GM18505 (cell line): ENCODE measurements around the gene SPECC1L.

ENCODE experiments used
- ATAC-seq: cut with Tn5 transposase; IDR thresholded peaks from one replicate; pipeline ENCODE4 v1.9.1; 2021; ENCODE audit not compliant: unreplicated experiment
- POLR2A ChIP-seq: IDR thresholded peaks from 4 replicates; pipeline ENCODE4 v1.6.1; 2011; ENCODE audit warnings: borderline replicate concordance; ENCODE audit not compliant: insufficient read depth, insufficient read length; ENCODE audit errors: extremely low read depth

The SPECC1L gene

DNA sequence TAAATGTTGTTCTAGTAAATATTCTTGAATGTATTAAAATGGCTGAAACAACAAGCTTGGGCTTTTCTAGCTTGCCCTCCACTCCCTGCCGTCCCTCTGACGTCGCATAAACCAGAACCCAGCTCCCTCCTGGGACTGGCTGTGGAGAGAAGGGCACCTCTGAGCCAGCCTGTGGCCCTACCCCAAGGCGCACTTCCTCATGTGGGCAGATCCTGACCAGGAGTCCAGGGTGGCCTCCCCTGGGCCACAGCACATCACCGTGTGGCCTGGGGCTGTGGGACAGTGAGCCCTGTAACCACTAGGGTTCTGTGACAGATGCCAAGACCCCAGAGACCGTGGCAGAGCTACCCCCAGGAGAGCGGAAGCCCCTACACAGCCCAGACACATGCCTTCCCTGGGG is 146.6 kb downstream of the SPECC1L start:
- no peak for TF ChIP-seq POLR2A

DNA sequence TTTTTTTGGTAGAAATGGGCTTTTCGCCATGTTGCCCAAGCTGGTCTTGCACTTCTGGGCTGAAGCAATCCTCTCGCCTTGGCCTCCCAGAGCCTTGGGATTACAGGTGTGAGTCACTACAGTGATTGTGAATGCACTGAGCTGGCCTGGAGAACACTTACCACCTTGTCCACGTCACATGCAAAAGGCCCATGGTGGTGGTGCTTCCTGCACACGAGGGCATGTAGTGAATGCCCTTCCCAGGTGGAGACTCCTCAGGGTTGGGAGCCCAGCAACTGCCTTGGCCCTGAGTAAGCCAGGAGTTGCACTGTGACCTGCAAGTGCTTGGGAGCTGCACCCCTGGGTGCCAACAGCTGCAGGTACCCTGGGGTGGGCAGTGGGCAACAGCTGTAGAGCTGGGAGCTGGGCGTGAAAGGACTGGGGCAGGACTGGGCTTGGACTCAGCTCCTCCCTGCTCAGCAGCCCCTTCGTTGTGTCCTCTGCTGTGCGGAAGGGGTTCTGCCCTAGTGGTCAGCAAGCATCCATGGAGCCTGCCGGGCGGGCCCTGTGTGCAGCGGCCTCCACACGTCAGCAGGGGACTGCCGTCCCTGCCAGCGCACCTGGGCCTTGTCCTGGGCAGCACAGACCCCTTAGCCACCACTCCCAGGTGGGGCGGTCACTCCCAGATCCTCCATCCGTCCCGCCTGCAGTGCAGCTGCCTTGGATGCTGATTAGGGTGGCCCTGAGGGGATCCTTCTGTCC is 147.4 kb downstream of the SPECC1L start:
- no peak for TF ChIP-seq POLR2A
- ATAC-seq = no peak

More for the DNA sequence above, 146.6 kb downstream of the SPECC1L start:
- ATAC-seq = no peak

DNA sequence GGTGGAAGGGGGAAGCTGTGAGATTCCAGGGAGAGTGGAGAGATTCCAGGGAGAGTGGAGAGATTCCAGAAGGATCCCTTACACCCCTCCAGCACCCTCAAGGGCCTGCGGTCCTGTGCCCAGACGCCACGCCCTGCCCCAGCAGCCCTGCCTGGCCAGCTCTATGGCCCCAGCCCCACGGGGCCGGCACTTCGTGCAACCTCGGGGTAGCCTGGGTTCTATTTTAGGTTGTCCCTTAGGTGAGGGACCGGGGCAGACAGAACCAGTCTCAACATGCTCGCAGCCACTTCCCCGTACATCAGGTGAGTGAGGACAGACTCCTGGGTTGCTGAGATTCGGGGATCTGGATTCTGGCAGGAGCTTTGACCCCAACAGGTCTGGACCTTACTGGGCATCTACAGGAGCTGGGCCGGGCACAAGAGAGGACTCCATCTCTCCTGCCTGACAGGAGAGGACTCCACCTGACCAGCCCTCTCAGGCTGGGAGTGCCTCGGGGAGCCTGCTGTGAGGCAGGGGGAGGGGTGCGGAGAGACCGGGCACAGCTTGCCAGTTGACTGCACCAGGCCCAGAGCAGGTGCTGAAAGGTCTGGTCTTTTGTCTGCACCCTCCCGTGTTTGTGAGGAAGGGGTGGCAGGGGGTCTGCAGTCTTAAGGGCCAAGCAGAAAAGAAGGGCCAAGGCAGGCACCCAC is 148.3 kb downstream of the SPECC1L start:
- TF ChIP-seq POLR2A = no peak
- ATAC-seq = no peak

- ATAC-seq = no peak
- no peak for TF ChIP-seq POLR2A
These were observed 148.8 kb downstream of the SPECC1L start for GRCh38 chr22:24419475-24419850.

GRCh38 chr22:24420072-24420976 is 149.7 kb downstream of the SPECC1L start:
- no peak for ATAC-seq
- no peak for TF ChIP-seq POLR2A

DNA sequence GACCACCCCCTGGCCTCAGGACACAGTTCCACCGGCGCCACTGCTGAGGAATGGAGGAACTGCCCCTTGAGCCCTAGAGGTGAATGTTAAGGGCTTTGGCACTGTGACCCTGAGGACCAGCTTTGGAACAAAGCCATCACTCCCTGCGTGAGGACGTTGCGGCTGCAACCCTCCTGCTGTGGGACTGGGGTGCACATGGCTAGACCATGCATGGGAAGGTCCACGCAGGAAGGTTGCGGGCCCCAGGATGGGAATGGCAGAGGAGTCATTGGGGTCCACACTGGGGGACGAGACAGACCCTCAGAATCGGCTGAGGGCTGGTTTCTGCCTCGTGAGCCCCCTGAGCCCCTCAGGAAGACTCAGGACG is 150.3 kb downstream of the SPECC1L start:
- TF ChIP-seq POLR2A = no peak
- ATAC-seq = no peak

DNA sequence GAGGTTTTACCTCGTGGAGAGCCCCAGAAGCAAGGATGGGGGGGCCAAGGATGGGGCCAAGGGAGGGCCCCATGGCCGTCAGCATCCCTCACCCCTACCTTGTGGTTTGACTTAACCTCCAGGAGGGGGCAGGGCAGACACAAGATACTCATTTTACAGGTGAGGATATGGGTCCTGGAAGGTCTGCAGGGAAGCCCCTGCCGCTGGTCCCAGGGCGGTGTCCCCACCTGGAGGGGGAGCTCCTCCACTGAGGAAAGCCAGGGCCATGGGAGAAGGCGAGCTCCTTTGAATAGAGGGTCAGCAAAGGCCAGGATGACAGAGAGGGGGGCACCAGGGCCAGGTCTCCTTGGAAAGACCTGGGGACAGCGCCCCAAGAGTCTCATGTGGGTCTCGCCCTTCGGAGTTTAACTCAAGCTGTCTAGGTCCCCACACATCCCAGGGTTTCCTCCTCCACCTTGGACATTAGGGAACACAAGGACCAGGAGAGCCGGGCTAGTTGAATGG is 150.8 kb downstream of the SPECC1L start:
- no peak for ATAC-seq
- TF ChIP-seq POLR2A = no peak

GRCh38 chr22:24422102-24422665 is 151.6 kb downstream of the SPECC1L start:
- no peak for TF ChIP-seq POLR2A
- no peak for ATAC-seq

- no peak for TF ChIP-seq POLR2A
- ATAC-seq = no peak
These were observed 152.9 kb downstream of the SPECC1L start for GRCh38 chr22:24423519-24424000.

GRCh38 chr22:24424001-24424900 is 153.6 kb downstream of the SPECC1L start:
- ATAC-seq = no peak
- TF ChIP-seq POLR2A = no peak

- no peak for ATAC-seq
- TF ChIP-seq POLR2A = no peak
These were observed 154.5 kb downstream of the SPECC1L start for GRCh38 chr22:24424901-24425775.
